Amygdala (tissue), 56 donors: ENCODE measurements around the gene SFPQ.
"Not testable (repeated sequence)": the region's sequence is repeated elsewhere in the genome, so short reads cannot be mapped to it uniquely, and the experiment has no call there.

Source experiments
- DNase-seq, 56 donors: peaks; one replicate each; lab custom pipeline; 2025; lab: John Stamatoyannopoulos, UW

The SFPQ gene

DNA sequence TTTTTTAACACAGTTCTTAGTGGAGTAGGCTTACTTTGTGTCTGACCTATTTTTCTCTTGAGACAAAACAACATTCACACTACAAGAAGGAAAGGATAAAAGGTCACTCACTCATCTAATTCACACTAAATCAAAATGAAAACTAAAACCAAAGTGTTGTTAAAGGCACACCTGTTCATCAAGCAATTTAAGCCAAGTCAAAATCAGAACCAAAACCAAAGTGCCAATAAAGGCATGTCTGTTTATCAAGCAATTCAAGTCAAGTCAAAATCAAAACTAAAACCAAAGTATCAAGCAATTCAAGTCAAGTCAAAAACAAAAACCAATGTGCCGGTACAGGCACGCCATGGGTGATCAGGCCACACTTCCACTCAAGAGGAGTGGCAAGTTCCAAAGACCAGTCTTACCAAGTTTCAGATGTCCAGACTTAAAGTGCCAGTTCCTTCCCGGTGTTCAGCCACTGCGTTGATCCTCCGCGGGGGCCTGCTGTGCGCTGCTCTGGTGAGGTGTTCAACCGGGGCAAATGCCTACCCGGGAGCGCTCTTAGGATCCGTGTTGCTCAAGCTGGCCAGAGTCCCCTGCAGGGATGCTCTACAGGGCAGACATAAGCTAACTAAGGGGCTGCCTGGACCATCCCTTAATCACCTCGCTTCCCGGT lies 46.9 kb downstream of the SFPQ start:
- not testable (repeated sequence) for DNase-seq

DNA sequence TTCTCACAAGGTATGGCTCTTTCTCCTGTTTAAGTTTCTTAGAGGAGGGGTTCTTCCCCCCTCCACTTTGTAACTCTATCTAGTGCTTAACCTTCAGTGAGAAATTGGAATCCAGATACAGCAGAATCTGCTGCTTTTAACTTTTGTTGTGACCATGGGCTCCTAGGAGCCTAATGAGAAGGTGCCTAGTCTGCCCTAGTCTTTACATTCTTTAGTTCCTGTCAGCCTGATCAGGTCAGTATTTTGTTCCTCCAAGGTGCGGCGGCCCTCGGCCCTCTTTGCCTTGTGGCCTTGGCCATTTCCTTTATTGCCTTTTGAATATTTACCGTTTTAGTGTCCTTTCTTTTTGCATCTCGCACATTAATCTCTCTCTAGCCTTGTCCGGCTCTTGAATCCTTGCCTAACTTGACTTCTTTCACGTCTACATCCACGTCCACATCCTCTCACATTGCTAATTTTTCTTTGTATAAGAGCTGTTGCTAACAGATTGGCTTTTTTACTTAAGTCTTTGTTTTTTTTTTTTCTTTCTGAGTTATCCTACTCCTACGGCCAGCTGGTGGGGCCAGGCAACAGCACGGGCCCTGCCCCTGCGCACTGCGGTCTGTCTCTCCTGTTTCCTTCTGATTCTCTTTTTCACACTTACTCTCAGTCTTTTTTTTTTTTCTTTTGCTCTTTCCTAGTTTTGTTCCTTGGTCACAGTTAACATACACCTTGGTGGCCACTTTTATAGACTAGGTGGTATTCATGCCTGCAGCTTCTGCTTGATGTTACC lies 49.0 kb downstream of the SFPQ start:
- DNase-seq, result no peak

DNA sequence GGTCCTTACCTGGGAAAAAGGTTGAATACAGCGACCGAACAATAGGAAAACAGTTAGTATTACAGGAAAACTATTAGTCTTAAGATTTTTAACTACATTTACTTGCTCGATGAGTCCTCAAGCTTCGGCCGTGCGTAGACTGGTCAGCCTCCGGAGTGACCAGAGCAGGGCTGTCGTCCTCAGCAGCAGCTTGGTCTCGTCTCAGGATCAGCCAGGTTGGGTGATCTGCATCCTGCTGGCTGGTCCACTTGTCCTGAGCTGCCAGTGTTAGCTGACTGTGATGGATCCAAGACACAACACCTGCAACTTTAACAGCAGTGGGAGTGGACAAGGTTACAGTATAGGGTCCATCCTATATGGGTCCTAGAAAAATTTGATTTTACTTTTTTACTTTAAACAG lies 50.2 kb downstream of the SFPQ start:
- DNase-seq, result not testable (repeated sequence)

DNA sequence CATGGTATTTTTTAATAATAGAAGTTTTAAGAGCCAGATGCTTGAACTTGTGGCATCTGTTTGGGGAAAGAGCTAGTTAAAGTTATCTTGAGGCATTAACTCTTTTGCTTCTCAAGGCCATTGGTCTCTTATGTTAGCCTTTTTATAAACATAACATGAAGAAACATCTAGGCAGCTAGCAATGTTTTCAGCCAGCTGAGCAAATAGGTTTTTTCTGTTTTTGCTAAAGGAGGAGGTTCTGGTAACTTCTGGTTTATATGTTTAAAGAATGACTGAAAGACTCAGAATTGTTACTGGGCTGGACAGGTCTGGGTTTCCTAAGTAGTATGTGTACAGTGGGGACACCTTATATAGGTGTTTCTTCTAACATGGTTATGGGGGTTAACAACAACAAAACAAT lies 50.7 kb downstream of the SFPQ start:
- not testable (repeated sequence) for DNase-seq

DNA sequence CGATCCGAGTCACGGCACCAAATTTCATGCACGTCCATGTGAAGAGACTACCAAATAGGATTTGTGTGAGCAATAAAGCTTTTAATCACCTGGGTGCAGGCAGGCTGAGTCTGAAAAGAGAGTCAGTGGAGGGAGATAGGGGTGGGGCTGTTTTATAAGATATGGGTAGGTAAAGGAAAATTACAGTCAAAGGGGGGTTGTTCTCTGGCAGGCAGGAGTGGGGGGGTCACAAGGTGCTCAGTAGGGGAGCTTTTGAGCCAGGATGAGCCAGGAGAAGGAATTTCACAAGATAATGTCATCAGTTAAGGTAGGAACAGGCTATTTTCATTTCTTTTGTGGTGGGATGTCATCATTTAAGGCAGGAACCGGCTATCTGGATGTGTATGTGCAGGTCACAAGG lies 55.4 kb downstream of the SFPQ start:
- DNase-seq, result not testable (repeated sequence)

DNA sequence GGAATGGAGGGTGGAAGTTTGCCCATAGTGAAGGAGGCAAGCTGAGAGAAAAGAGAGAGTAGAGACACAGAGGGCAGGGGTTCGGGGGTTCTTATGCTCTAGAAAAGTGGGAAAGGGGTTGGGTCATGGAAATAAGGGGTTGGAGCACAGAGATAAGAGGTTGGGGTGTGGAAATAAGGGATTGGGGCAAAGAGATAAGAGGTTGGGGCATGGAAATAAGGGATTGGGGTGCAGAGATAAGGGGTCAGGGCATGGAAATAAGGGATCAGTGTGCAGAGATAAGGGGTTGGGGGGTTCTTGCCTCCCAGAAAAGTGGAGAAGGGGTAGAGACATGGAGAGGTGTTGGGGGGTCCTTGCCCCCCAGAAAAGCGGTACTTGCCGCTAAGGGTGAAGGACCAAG lies 56.2 kb downstream of the SFPQ start:
- no peak for DNase-seq
